HG02981 (cell line): ENCODE data around the gene TXNDC17.
A peak's percentile ranks its signal among the peaks of the same experiment; 100 is the strongest.
"Not testable (repeated sequence)": the region's sequence is repeated elsewhere in the genome, so short reads cannot be mapped to it uniquely, and the experiment has no call there.

ENCODE experiments used
- ATAC-seq: cut with Tn5 transposase; IDR thresholded peaks from one replicate; pipeline ENCODE4 v1.9.1; 2021; ENCODE audit warnings: mild to moderate bottlenecking, moderate library complexity; ENCODE audit not compliant: unreplicated experiment

The TXNDC17 gene

GRCh38 chr17:6640536-6641246, at the start of gene TXNDC17, which contains the start of gene KIAA0753:
Gene TXNDC17, plus strand, starts transcription at chr17:6641060. Its CDS starts 23 bp downstream, at chr17:6641083.
Gene KIAA0753, minus strand, starts transcription at chr17:6640711. Its CDS starts 5,608 bp downstream, at chr17:6635103.
- peak; percentile 83 for ATAC-seq

- ATAC-seq, result no peak
Observed at GRCh38 chr17:6591599-6592158, 49.2 kb upstream of the TXNDC17 start.

GRCh38 chr17:6592173-6592572, 48.7 kb upstream of the TXNDC17 start:
- ATAC-seq, result no peak

GRCh38 chr17:6593371-6593770, 47.5 kb upstream of the TXNDC17 start:
- ATAC-seq, result not testable (repeated sequence)

- no peak for ATAC-seq
Observed at GRCh38 chr17:6596081-6596480, 44.8 kb upstream of the TXNDC17 start.

GRCh38 chr17:6596511-6596910, 44.3 kb upstream of the TXNDC17 start:
- ATAC-seq, result no peak

- ATAC-seq, result no peak
Observed at GRCh38 chr17:6596941-6597340, 43.9 kb upstream of the TXNDC17 start.

- no peak for ATAC-seq
Observed at GRCh38 chr17:6597727-6598126, 43.1 kb upstream of the TXNDC17 start.

GRCh38 chr17:6599364-6599763, 41.5 kb upstream of the TXNDC17 start:
- no peak for ATAC-seq

- no peak for ATAC-seq
Observed at GRCh38 chr17:6602141-6602540, 38.7 kb upstream of the TXNDC17 start.

GRCh38 chr17:6603744-6604325, 37.0 kb upstream of the TXNDC17 start:
- no peak for ATAC-seq

GRCh38 chr17:6605142-6605541, 35.7 kb upstream of the TXNDC17 start:
- no peak for ATAC-seq

- ATAC-seq, result no peak
Observed at GRCh38 chr17:6608321-6608720, 32.5 kb upstream of the TXNDC17 start.

- no peak for ATAC-seq
Observed at GRCh38 chr17:6610011-6610410, 30.8 kb upstream of the TXNDC17 start.

GRCh38 chr17:6611231-6611630, 29.6 kb upstream of the TXNDC17 start:
- ATAC-seq, result no peak

- ATAC-seq, result no peak
Observed at GRCh38 chr17:6623941-6624340, 16.9 kb upstream of the TXNDC17 start.

GRCh38 chr17:6626616-6627015, 14.2 kb upstream of the TXNDC17 start:
- ATAC-seq, result no peak

GRCh38 chr17:6627019-6627418, 13.8 kb upstream of the TXNDC17 start:
- ATAC-seq, result no peak

- ATAC-seq, result no peak
Observed at GRCh38 chr17:6630390-6630789, 10.5 kb upstream of the TXNDC17 start.

GRCh38 chr17:6632530-6632929, 8.3 kb upstream of the TXNDC17 start:
- ATAC-seq, result no peak

- no peak for ATAC-seq
Observed at GRCh38 chr17:6633263-6633662, 7.6 kb upstream of the TXNDC17 start.

- ATAC-seq, result no peak
Observed at GRCh38 chr17:6636105-6636504, 4.8 kb upstream of the TXNDC17 start.
